Left lobe of liver (tissue), 2 donors: ENCODE results near the gene TNFSF9. TPM values are rescaled to one million over a fixed set of nuclear protein-coding genes. Genes with fewer than 3 reads are reported as not detected.
A peak's percentile ranks its signal among the peaks of the same experiment; 100 is the strongest.

Experiments used
- ATAC-seq: fragments of 200-7000 bp; cut with Tn5 transposase; one replicate; pipeline ENCODE4 v1.9.1; 2020; ENCODE audit warnings: mild to moderate bottlenecking, moderate library complexity
- DNase-seq: peaks from one replicate; pipeline ENCODE4 v3.0.0-alpha.2; 2020; ENCODE audit warnings: low spot score
- total RNA-seq: library from RNA; stranded (reverse); gene quantifications from one replicate; pipeline ENCODE4 v1.2.1, GENCODE V29; 2021
- donor health status: DM: no; HTN: no; CAD: no; lungs with moderate emphysema.
- donor health status: DM: no; HTN: yes; CAD: no.

TNFSF9 gene
- total RNA-seq = 0.13 TPM

- DNase-seq = peak; percentile 81
- ATAC-seq = peak; percentile 93
Measured at GRCh38 chr19:6530386-6531162, at the start of gene TNFSF9. TSS of gene TNFSF9 (plus strand) at chr19:6531026. CDS start at chr19:6531037, 11 bp downstream.

DNA sequence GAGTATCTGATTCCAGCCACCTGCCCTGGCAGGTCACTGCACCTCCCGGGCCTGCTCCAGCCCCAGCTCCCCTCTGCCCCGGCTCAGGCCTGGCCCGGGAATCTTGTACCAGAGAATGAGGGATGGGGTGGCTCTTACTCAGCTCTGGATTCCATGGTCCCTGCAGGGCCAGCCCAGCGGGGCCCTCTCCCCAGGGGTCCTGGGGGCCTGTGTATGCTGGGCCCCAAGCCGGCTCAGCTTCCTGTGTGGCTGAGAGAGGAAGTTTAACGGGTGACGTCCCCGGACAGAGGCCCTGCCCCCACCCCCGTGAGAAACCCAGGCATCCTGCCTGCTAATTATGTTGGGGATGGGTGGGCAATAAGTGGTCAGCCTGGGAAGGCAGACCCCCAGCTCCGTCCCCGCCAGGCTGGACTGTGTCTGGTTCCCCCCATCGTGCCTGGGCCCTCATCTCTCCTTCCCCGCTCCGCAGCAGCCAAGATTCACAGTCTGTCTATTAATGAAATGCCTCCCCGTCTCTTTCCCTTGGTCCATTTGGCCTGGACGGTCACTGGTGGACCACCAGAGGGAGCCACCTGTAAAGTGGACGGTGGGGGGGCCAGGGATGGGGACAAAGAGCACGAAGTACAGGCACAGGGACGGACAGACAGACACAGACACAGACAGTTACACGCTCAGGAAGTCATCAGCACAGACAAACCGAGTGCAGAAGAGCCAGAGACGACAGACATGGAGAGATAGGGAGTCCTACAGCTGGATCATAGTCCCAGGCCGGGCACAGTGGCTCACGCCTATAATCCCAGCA is 49.1 kb upstream of the TNFSF9 start, which contains the start of gene DENND1C:
DENND1C (minus strand) TSS at position 247 of the 802 bp plus-strand sequence; CDS start at position 155, 92 bp downstream.
- no peak for DNase-seq
- ATAC-seq = peak; percentile 60

GRCh38 chr19:6482343-6482686 is 48.5 kb upstream of the TNFSF9 start:
- DNase-seq = no peak
- ATAC-seq = no peak

- DNase-seq = no peak
- ATAC-seq = no peak
Measured at GRCh38 chr19:6483235-6483634, 47.6 kb upstream of the TNFSF9 start.

- no peak for DNase-seq
- ATAC-seq = no peak
Measured at GRCh38 chr19:6484230-6484629, 46.6 kb upstream of the TNFSF9 start.

DNA sequence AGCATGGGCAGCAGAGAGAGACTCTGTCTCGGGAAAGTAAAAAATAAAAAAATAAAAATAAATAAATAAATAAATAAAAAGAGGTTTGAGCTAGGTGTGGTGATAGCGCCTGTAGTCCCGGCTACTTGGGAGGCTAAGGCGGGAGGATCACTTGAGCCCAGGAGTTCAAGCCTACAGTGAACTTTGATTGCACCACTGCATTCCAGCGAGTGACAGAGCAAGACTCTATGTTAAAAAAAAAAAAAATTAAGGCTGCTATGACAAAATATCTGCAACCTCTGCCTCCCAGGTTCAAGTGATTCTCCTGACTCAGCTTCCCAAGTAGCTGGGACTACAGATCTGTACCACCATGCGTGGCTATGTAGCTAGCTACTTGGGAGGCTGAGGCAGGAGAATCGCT is 46.0 kb upstream of the TNFSF9 start:
- DNase-seq (no peak), ATAC-seq (no peak)

DNA sequence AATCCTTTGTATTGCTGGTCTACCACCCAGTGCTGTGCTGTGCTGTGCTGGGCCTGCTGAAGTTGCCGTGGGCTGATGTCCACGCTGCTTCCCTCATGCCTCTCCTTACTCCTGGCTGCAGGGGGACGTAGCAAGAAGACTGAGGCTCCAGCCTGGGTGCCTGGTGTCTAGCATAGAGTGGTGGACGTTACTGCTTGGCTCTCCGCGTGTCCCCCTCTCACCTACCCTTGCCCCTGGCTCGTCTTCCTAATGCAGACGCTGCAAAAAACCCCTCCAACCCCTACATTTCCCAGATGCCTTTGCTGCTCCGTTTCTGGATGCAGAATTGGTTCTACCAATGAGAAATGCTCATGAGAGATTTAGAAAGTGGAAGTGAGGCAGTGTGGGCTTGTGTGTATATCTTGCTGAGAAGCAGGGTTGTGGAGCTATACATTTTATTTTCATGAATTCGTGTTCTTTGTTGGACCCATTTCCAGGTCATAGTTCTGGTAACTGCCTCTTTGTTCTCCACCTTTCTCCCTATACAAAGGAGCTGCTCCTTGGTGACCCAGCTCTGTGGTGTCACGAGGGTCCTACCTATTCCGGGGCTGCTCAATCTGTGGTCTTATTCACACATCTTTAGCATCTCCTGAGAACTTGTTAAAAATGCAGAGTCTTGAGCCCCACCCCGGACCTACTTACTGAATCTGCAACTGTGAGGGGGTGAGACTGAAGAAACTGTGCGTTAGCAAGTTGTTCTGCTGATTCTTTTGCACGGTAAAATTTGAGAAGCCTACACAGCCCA is 41.4 kb upstream of the TNFSF9 start:
- no peak for DNase-seq
- ATAC-seq = no peak

GRCh38 chr19:6490134-6490533 is 40.7 kb upstream of the TNFSF9 start:
- DNase-seq (no peak), ATAC-seq (no peak)

DNA sequence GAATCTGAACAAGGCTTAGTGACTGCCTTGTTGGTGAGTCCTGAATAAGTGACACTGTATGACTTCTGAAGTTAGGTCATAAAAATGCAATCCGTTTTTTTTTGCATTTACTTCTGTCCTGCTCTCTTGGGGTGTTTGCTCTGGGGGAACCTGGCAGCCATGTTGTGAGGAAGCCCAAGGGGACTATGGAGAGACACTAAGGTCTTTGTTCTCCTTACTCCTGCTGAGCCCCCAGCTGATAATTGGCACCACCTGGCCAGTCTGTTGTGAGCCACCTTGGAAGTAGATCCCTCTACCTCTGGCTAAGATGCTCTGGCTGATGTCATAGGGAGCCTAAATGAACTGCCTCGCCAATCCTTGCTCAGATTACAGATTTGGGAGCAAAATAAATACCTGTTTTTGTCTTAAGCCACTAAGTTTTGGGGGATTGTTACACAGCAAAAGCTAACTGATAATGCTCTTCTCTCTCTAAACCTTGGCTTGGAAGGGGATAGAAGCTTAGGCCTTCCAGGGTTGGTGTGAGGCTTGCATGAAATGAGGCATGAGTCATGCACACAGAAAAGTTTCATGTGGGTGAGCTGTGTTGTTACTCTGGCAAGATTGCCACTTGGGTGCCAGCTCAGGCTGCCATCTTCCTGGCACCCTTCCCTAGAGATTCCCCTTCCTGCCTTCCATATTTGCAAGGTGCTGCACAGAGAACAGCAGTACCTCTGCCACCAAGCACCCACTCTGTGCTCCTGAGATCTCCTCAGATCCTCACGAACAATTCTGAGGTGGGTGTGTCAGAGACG is 38.8 kb upstream of the TNFSF9 start:
- ATAC-seq = no peak
- no peak for DNase-seq

- DNase-seq (no peak), ATAC-seq (no peak)
Measured at GRCh38 chr19:6494438-6495036, 36.3 kb upstream of the TNFSF9 start.

GRCh38 chr19:6495947-6496346 is 34.9 kb upstream of the TNFSF9 start:
- ATAC-seq (no peak), DNase-seq (no peak)

GRCh38 chr19:6498294-6499036 is 32.4 kb upstream of the TNFSF9 start:
- DNase-seq (no peak), ATAC-seq (no peak)

- ATAC-seq = no peak
- DNase-seq = no peak
Measured at GRCh38 chr19:6499052-6499790, 31.6 kb upstream of the TNFSF9 start.

- DNase-seq (no peak), ATAC-seq (no peak)
Measured at GRCh38 chr19:6500837-6501739, 29.7 kb upstream of the TNFSF9 start.

GRCh38 chr19:6501740-6502648 is 28.8 kb upstream of the TNFSF9 start, which contains the start of gene TUBB4A:
TSS of gene TUBB4A (minus strand) at chr19:6502309. CDS start at chr19:6502212, 97 bp downstream.
- ATAC-seq (peak; percentile 55), DNase-seq (no peak)

GRCh38 chr19:6503407-6504201 is 27.2 kb upstream of the TNFSF9 start:
- DNase-seq (no peak), ATAC-seq (peak; percentile 19)
